Measurements from ENCODE around the gene KCNG3. TPM values are rescaled to one million over a fixed set of nuclear protein-coding genes. Genes with fewer than 3 reads are reported as not detected.

KCNG3 gene
- total RNA-seq, 1 experiment from 2014 or later = 1.5 TPM

- H4K20me1 ChIP-seq (ENCODE audit: insufficient read depth) = no peaks in the 10 kb centered on the region
- no peaks in the 10 kb centered on the region for H3K79me2 ChIP-seq (ENCODE audit: insufficient read depth, low read length)
- BruUV-seq (replicated peaks) = no TSS peak
- H3K27me3 ChIP-seq (ENCODE audit: insufficient read depth, low read length) = no peaks in the 10 kb centered on the region
- H3K27ac ChIP-seq (ENCODE audit: low read depth, low read length) = no peak overlapping the region
- DNase-seq (ENCODE audit: low read depth, low spot score) = no peak
- TF ChIP-seq POLR2AphosphoS5 (IDR thresholded peaks at IDR 0.05; ENCODE audit: low read depth, low read length) = no peak
- no peak; the same call in 1 of the 2 replicates for TF ChIP-seq CEBPB (IDR thresholded peaks at IDR 0.05; ENCODE audit: low read depth)
- no peak for TF ChIP-seq SRF (IDR thresholded peaks at IDR 0.05; ENCODE audit: low read depth)
- TF ChIP-seq ZBTB33 (IDR thresholded peaks at IDR 0.05; ENCODE audit: extremely low read depth, insufficient replicate concordance, low read length) = no peak
- TF ChIP-seq CBX3 (IDR thresholded peaks at IDR 0.05; ENCODE audit: low read depth) = no peak
- no peak for TF ChIP-seq ELF1 (IDR thresholded peaks at IDR 0.05; ENCODE audit: borderline replicate concordance, low read depth)
- TF ChIP-seq POLR2A (IDR thresholded peaks at IDR 0.05; ENCODE audit: borderline replicate concordance, extremely low read depth, insufficient read depth, insufficient read length) = no peak
- no peak for TF ChIP-seq TCF7L2 (IDR thresholded peaks at IDR 0.05; ENCODE audit: borderline replicate concordance, extremely low read depth, insufficient read depth, insufficient read length)
- TF ChIP-seq REST (IDR thresholded peaks at IDR 0.05; ENCODE audit: low read depth) = no peak
- TF ChIP-seq SIN3A (IDR thresholded peaks at IDR 0.05; ENCODE audit: low read depth) = no peak
- ChIA-PET POLR2A (no interaction called here), CTCF (no interaction called here), RAD21 (ENCODE audit: low non-redundant PET in 1 of 2, low total read pairs in 2 of 2, uncharacterized antibody in 2 of 2, unreplicated experiment in 2 of 2) (no interaction called here)
- intact Hi-C loops (cut with micrococcal nuclease) = loop anchor here (1.0 to 10.0 kb wide), 2 partner anchors 168 to 280 kb away; no protein-coding TSS in a partner anchor
- no peaks in the 10 kb centered on the region for H3K9me2 ChIP-seq (ENCODE audit: insufficient read depth)
- peak overlapping the region; percentile 59 for H2AFZ ChIP-seq (ENCODE audit: low read depth, low read length, poor library complexity, severe bottlenecking)
- no peaks in the 10 kb centered on the region for H3K9me3 ChIP-seq (ENCODE audit: control insufficient read depth in 1 of 2, insufficient read depth in 1 of 2, low read depth in 1 of 2, low read length in 2 of 2)
- H3K36me3 ChIP-seq (ENCODE audit: control insufficient read depth in 1 of 2, insufficient read depth in 2 of 2, low read length in 2 of 2) = no peaks in the 10 kb centered on the region
- ATAC-seq = no peak
- peak overlapping the region; percentile 8 to 68; a peak in 3 of 4 replicates for H3K4me3 ChIP-seq (replicated peaks in 1 of 2; ENCODE audit: low read depth in 1 of 2, low read length in 2 of 2)
- H3K9ac ChIP-seq (ENCODE audit: low read length) = 0 out of 2 replicates have a peak overlapping the region, but pooled peaks have one; percentile 16
- H3K4me1 ChIP-seq (ENCODE audit: control insufficient read depth in 1 of 2, insufficient read depth in 2 of 2, low read length in 2 of 2) = peaks cover 0 to 21% of the 10 kb centered on the region in 2 experiments; a peak in 3 of 4 replicates
- peak overlapping the region; percentile 100 for H3K4me2 ChIP-seq (ENCODE audit: low read length)
These were observed 1.4 kb upstream of the KCNG3 start for GRCh38 chr2:42495234-42495581.

Measured in HCT116 (cell line).